Type B pancreatic cell (in vitro differentiated cells): ENCODE results near the gene YIPF4. TPM values are rescaled to one million over a fixed set of nuclear protein-coding genes. Genes with fewer than 3 reads are reported as not detected.

Source experiments
- DNase-seq: peaks from one replicate; pipeline ENCODE4 v3.0.0; 2021; ENCODE audit warnings: mixed read lengths; ENCODE audit not compliant: unreplicated experiment; ENCODE audit errors: extremely low spot score
- H3K27ac Mint-ChIP-seq: 2 replicates; pipeline ENCODE4 v1.8.0; 2021; ENCODE audit warnings: mild to moderate bottlenecking, mixed read lengths
- H3K27me3 Mint-ChIP-seq: 2 replicates; pipeline ENCODE4 v1.8.0; 2021; ENCODE audit warnings: mixed read lengths
- H3K36me3 Mint-ChIP-seq: 2 replicates; pipeline ENCODE4 v1.8.0; 2021; ENCODE audit warnings: mixed read lengths
- H3K4me1 Mint-ChIP-seq: one replicate; pipeline ENCODE4 v1.8.0; 2021; ENCODE audit warnings: mixed read lengths; ENCODE audit not compliant: unreplicated experiment
- H3K4me3 Mint-ChIP-seq: 2 replicates; pipeline ENCODE4 v1.8.0; 2021; ENCODE audit warnings: mild to moderate bottlenecking, mixed read lengths
- H3K9me3 Mint-ChIP-seq: 2 replicates; pipeline ENCODE4 v1.8.0; 2021; ENCODE audit warnings: mixed read lengths
- long read RNA-seq: library from polyadenylated mRNA; unstranded; transcript quantifications from one replicate; pipeline ENCODE4 v2.0.0, GENCODE V29; 2020
- total RNA-seq: library from RNA; stranded (reverse); gene quantifications from 2 replicates; pipeline ENCODE4 v1.2.1, GENCODE V29; 2021; ENCODE audit warnings: low replicate concordance
- TF ChIP-seq, protein P1 (sequence below): fragments of 200-600 bp; sonication (generic); conservative IDR thresholded peaks from 2 replicates; pipeline ENCODE4 v1.5.0; 2021; ENCODE audit warnings: antibody characterized with exemption, mild to moderate bottlenecking

Gene YIPF4
- total RNA-seq, result 40.8 and 46.1 TPM in 2 replicates
- long read RNA-seq, full-length matches to known transcripts, result 176 of 201 reads
- long read RNA-seq, partial matches to known transcripts, result 11 of 201 reads
- long read RNA-seq, other reads (novel, unspliced or antisense), result 14 of 201 reads

DNA sequence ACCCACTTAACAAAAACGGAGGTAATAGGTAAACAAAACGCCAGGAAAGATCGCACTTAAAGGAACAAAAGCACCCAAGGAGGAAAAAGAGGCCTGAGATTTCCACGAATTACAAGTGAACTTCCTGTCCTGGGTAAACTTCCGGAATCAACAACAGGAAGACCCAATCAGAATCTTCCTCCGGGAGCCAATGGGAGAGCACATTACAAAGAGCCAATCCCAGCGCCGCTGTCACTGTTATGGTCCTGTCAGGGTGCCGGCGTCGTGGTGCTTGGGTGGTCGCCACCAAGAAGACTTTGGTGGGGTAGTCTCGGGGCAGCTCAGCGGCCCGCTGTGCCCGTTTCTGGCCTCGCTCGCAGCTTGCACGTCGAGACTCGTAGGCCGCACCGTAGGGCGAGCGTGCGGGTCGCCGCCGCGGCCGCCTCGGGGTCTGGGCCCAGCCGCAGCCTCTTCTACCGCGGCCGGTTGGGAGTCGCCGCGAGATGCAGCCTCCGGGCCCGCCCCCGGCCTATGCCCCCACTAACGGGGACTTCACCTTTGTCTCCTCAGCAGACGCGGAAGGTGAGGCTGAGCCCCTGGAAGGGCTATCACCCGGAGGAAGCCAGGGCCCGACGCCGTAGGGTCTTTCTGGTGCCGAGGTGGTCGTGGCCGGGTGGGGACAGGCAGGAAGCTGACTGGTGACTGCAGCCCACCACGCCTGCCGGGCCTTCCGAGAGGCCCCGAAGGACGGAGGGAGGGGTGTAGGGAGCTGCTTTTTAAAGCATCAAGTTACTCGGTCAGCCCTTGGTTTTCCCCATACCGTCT, at the start of gene YIPF4:
YIPF4 (plus strand) TSS at position 231 of the 804 bp plus-strand sequence; CDS start at position 483, 252 bp downstream.
- TF ChIP-seq, protein P1, sequence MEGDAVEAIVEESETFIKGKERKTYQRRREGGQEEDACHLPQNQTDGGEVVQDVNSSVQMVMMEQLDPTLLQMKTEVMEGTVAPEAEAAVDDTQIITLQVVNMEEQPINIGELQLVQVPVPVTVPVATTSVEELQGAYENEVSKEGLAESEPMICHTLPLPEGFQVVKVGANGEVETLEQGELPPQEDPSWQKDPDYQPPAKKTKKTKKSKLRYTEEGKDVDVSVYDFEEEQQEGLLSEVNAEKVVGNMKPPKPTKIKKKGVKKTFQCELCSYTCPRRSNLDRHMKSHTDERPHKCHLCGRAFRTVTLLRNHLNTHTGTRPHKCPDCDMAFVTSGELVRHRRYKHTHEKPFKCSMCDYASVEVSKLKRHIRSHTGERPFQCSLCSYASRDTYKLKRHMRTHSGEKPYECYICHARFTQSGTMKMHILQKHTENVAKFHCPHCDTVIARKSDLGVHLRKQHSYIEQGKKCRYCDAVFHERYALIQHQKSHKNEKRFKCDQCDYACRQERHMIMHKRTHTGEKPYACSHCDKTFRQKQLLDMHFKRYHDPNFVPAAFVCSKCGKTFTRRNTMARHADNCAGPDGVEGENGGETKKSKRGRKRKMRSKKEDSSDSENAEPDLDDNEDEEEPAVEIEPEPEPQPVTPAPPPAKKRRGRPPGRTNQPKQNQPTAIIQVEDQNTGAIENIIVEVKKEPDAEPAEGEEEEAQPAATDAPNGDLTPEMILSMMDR, result no peak
- Mint-ChIP-seq H3K4me1 (peaks cover 4% of the 10 kb centered on the region), H3K36me3 (peaks cover 9% of the 10 kb centered on the region), H3K4me3 (peak within 1 kb of the TSS; percentile 88), H3K9me3 (no peaks in the 10 kb centered on the region), H3K27me3 (no peaks in the 10 kb centered on the region), H3K27ac (peak within 1 kb of the TSS; percentile 95)
- DNase-seq, result peak; percentile 86

DNA sequence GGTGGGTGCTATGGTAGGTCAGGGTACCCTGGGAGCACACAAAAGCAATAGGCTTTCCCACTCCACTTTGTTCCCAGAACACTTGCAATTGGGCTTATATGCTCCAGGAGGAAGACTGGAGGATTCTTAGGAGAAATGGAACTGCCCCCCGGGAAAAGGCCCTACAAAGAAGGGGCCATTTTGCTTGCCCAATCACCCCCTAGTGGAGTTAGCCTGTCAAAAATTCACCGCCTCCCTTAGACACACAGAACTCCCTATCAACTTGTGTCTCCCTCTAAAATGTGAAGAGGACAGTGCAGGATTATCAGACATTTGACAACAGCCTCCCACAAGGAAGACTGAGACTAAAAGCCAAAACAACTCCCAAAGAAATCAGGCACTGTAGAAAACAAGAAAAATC, 49.5 kb upstream of the YIPF4 start:
- no peak for DNase-seq
- Mint-ChIP-seq H3K9me3 (no peaks in the 10 kb centered on the region), H3K36me3 (peaks cover 12% of the 10 kb centered on the region), H3K4me3 (no peak overlapping the region), H3K4me1 (peaks cover 9% of the 10 kb centered on the region), H3K27me3 (no peaks in the 10 kb centered on the region), H3K27ac (no peak overlapping the region)
- TF ChIP-seq, protein P1, result no peak

DNA sequence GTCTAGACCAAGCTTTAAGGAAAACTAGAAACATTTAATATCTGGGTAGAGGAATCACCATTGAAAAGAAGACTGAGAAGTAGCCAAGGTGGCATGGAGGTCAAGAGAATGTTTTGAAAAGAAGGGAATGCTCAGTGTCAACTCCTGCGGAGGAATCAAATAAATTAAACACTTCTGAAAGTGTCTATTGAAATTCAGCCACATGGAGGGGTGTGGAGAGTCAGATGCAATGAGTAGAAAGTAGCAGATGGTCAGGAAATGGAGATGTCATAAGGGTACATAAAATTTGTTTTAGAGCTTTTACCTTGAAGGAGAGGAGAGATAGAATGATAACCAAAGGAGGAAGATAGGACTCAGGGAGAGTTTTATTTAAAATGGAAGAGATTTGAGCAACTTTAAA, 48.1 kb upstream of the YIPF4 start:
- Mint-ChIP-seq H3K4me1 (peaks cover 9% of the 10 kb centered on the region), H3K27me3 (no peaks in the 10 kb centered on the region), H3K9me3 (no peaks in the 10 kb centered on the region), H3K4me3 (no peak overlapping the region), H3K36me3 (peaks cover 11% of the 10 kb centered on the region), H3K27ac (peak overlapping the region; percentile 28)
- no peak for DNase-seq
- TF ChIP-seq, protein P1, result no peak

DNA sequence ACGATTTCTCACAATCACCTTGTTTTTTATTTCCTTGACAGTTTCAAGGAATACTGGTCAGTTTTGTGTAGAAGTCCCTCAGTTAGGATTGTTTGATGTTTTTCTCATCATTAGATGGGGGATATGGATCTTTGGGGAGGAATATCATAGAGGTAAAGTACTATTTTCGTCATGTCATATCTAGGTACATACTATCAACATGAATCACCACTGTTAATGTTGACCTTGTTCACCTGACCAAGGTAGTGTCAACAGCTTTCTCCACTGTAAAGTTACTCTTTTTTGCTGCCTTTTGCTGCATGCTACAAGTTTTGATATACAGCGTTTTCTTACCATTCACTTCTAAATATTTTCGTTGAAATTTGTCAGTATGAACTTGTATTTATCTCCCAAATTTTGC, 45.7 kb upstream of the YIPF4 start:
- no peaks in the 10 kb centered on the region for H3K9me3 Mint-ChIP-seq
- H3K4me1 Mint-ChIP-seq, result peaks cover 9% of the 10 kb centered on the region
- H3K27me3 Mint-ChIP-seq, result no peaks in the 10 kb centered on the region
- TF ChIP-seq, protein P1, result no peak
- no peak overlapping the region for H3K4me3 Mint-ChIP-seq
- no peak overlapping the region for H3K27ac Mint-ChIP-seq
- H3K36me3 Mint-ChIP-seq, result peaks cover 8% of the 10 kb centered on the region
- no peak for DNase-seq

DNA sequence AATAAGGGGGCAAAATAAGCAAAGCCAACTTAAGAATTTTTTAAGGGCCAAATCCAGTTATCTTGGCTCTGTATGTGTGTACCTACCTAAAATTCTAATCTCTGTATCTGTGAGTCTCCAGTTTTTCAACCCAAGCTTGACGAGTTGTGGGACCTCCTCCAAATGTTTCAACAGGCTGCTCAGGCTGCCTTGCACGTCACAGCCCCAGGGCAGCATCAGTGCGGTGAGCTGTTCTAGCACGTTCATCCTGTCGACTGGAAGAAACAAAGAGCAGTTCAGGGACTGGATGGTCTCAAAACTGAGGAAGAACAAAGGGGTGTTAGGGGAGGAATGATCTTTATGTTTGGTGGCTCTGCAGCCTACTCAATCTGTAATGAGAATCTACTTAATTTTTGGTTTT, 42.4 kb upstream of the YIPF4 start:
- DNase-seq, result no peak
- Mint-ChIP-seq H3K9me3 (no peaks in the 10 kb centered on the region), H3K4me3 (peak overlapping the region; percentile 59), H3K27me3 (no peaks in the 10 kb centered on the region), H3K27ac (peak overlapping the region; percentile 71), H3K4me1 (peaks cover 17% of the 10 kb centered on the region), H3K36me3 (peaks cover 4% of the 10 kb centered on the region)
- TF ChIP-seq, protein P1, result no peak
